ENCODE measurements around the gene PTPN6. TPM values are rescaled to one million over a fixed set of nuclear protein-coding genes. Genes with fewer than 3 reads are reported as not detected.

The PTPN6 gene
- 10 to 100 TPM; 18.5 to 59.1 (median 39.4) TPM for total RNA-seq

GRCh38 chr12:6950811-6951540 lies at the start of gene PTPN6:
TSS of gene PTPN6 (plus strand) at chr12:6951356. CDS start at chr12:6951513, 157 bp downstream.
- 66% methylated on average over 14 of the region's 25 CpGs for WGBS
- DNase-seq (ENCODE audit: low spot score in 2 of 2): peak in 1 of 2 donors; percentile 88
- TF ChIP-seq POLR2A (IDR thresholded peaks at IDR 0.05) (no peak), EP300 (IDR thresholded peaks at IDR 0.05) (no peak), POLR2AphosphoS5 (IDR thresholded peaks at IDR 0.05) (no peak), CTCF (IDR thresholded peaks at IDR 0.05) (no peak)
- Histone ChIP-seq H3K36me3 (peaks cover 7% of the 10 kb centered on the region), H3K27me3 (no peaks in the 10 kb centered on the region), H3K27ac (peak within 1 kb of the TSS; percentile 63), H3K9me3 (no peaks in the 10 kb centered on the region), H3K4me1 (peaks cover 21% of the 10 kb centered on the region), H3K4me3 (peak within 1 kb of the TSS; percentile 44)

GRCh38 chr12:6902448-6902847 lies 48.7 kb upstream of the PTPN6 start:
- Histone ChIP-seq H3K27ac (no peak overlapping the region), H3K4me3 (no peak overlapping the region), H3K9me3 (no peaks in the 10 kb centered on the region), H3K27me3 (no peaks in the 10 kb centered on the region), H3K36me3 (peaks cover 4% of the 10 kb centered on the region), H3K4me1 (peaks cover 18% of the 10 kb centered on the region)
- 85% methylated on average over 4 of the region's 4 CpGs for WGBS
- TF ChIP-seq EP300 (IDR thresholded peaks at IDR 0.05) (no peak), POLR2A (IDR thresholded peaks at IDR 0.05) (no peak), CTCF (IDR thresholded peaks at IDR 0.05) (no peak), POLR2AphosphoS5 (IDR thresholded peaks at IDR 0.05) (no peak)
- DNase-seq (ENCODE audit: low spot score in 2 of 2): no peak

GRCh38 chr12:6903722-6904121 lies 47.4 kb upstream of the PTPN6 start:
- TF ChIP-seq POLR2AphosphoS5 (IDR thresholded peaks at IDR 0.05) (no peak), POLR2A (IDR thresholded peaks at IDR 0.05) (no peak), EP300 (IDR thresholded peaks at IDR 0.05) (no peak), CTCF (IDR thresholded peaks at IDR 0.05) (no peak)
- 76% methylated on average over 1 of the region's 1 CpG for WGBS
- H3K27ac ChIP-seq: no peak overlapping the region

GRCh38 chr12:6904280-6905276 lies 46.6 kb upstream of the PTPN6 start, which contains the start of gene LRRC23:
TSS of gene LRRC23 (plus strand) at chr12:6904822. CDS start at chr12:6905634, 812 bp downstream.
- Histone ChIP-seq H3K27me3 (no peaks in the 10 kb centered on the region), H3K27ac (peak within 1 kb of the TSS; percentile 50), H3K36me3 (peaks cover 4% of the 10 kb centered on the region), H3K4me3 (peak within 1 kb of the TSS; percentile 55), H3K9me3 (no peaks in the 10 kb centered on the region), H3K4me1 (peaks cover 18% of the 10 kb centered on the region)
- 4% methylated on average over 34 of the region's 34 CpGs for WGBS
- TF ChIP-seq POLR2A (IDR thresholded peaks at IDR 0.05): peak in 1 of 2 donors; percentile 51
- TF ChIP-seq EP300 (IDR thresholded peaks at IDR 0.05): no peak
- TF ChIP-seq CTCF (IDR thresholded peaks at IDR 0.05): no peak
- peak in 1 of 3 donors; percentile 52 for TF ChIP-seq POLR2AphosphoS5 (IDR thresholded peaks at IDR 0.05)
- peak; percentile 99 for DNase-seq (ENCODE audit: low spot score in 2 of 2)

More at GRCh38 chr12:6903722-6904121, 47.4 kb upstream of the PTPN6 start:
- peaks cover 18% of the 10 kb centered on the region for H3K4me1 ChIP-seq
- DNase-seq (ENCODE audit: low spot score in 2 of 2): no peak
- H3K4me3 ChIP-seq: no peak overlapping the region
- no peaks in the 10 kb centered on the region for H3K27me3 ChIP-seq
- H3K36me3 ChIP-seq: peaks cover 4% of the 10 kb centered on the region
- H3K9me3 ChIP-seq: no peaks in the 10 kb centered on the region

Data from suprapubic skin (tissue), 4 donors.